HG02763 (cell line): ENCODE results near the gene CSAG3.

ENCODE experiments used
- ATAC-seq: cut with Tn5 transposase; IDR thresholded peaks from one replicate; pipeline ENCODE4 v1.9.1; 2021; ENCODE audit warnings: mild to moderate bottlenecking, moderate library complexity; ENCODE audit not compliant: unreplicated experiment

CSAG3 gene

GRCh38 chrX:152806035-152806434 lies 47.0 kb downstream of the CSAG3 start:
- no peak for ATAC-seq
